Osteocyte (in vitro differentiated cells): ENCODE measurements around the gene ERLIN1. TPM values are rescaled to one million over a fixed set of nuclear protein-coding genes. Genes with fewer than 3 reads are reported as not detected.

Experiments used
- DNase-seq: peaks from one replicate; pipeline ENCODE4 v3.0.0; 2021; ENCODE audit warnings: mixed read lengths; ENCODE audit not compliant: unreplicated experiment; ENCODE audit errors: extremely low spot score
- H3K27ac Mint-ChIP-seq: one replicate; pipeline ENCODE4 v1.8.0; 2021; ENCODE audit warnings: mild to moderate bottlenecking, mixed read lengths; ENCODE audit not compliant: unreplicated experiment
- H3K27me3 Mint-ChIP-seq: one replicate; pipeline ENCODE4 v1.8.0; 2021; ENCODE audit warnings: mixed read lengths; ENCODE audit not compliant: unreplicated experiment
- H3K36me3 Mint-ChIP-seq: one replicate; pipeline ENCODE4 v1.8.0; 2021; ENCODE audit warnings: mixed read lengths; ENCODE audit not compliant: unreplicated experiment
- H3K4me1 Mint-ChIP-seq: one replicate; pipeline ENCODE4 v1.8.0; 2021; ENCODE audit warnings: mixed read lengths; ENCODE audit not compliant: unreplicated experiment
- H3K4me3 Mint-ChIP-seq: one replicate; pipeline ENCODE4 v1.8.0; 2021; ENCODE audit warnings: mild to moderate bottlenecking, moderate library complexity, mixed read lengths; ENCODE audit not compliant: unreplicated experiment
- H3K9me3 Mint-ChIP-seq: one replicate; pipeline ENCODE4 v1.8.0; 2021; ENCODE audit warnings: mixed read lengths; ENCODE audit not compliant: unreplicated experiment
- long read RNA-seq: library from polyadenylated mRNA; unstranded; transcript quantifications from one replicate; pipeline ENCODE4 v2.0.0, GENCODE V29; 2021
- total RNA-seq: library from RNA; stranded (reverse); gene quantifications from 2 replicates; pipeline ENCODE4 v1.2.1, GENCODE V29; 2021
- TF ChIP-seq, protein P1 (sequence below): fragments of 200-600 bp; sonication (generic); IDR thresholded peaks from 2 replicates; pipeline ENCODE4 v1.5.0; 2021; ENCODE audit warnings: antibody characterized with exemption, mild to moderate bottlenecking, moderate library complexity

The ERLIN1 gene
- total RNA-seq, result 28.2 and 34.4 TPM in 2 replicates
- long read RNA-seq, full-length matches to known transcripts, result 95 of 169 reads
- long read RNA-seq, partial matches to known transcripts, result 11 of 169 reads
- long read RNA-seq, other reads (novel, unspliced or antisense), result 63 of 169 reads

DNA sequence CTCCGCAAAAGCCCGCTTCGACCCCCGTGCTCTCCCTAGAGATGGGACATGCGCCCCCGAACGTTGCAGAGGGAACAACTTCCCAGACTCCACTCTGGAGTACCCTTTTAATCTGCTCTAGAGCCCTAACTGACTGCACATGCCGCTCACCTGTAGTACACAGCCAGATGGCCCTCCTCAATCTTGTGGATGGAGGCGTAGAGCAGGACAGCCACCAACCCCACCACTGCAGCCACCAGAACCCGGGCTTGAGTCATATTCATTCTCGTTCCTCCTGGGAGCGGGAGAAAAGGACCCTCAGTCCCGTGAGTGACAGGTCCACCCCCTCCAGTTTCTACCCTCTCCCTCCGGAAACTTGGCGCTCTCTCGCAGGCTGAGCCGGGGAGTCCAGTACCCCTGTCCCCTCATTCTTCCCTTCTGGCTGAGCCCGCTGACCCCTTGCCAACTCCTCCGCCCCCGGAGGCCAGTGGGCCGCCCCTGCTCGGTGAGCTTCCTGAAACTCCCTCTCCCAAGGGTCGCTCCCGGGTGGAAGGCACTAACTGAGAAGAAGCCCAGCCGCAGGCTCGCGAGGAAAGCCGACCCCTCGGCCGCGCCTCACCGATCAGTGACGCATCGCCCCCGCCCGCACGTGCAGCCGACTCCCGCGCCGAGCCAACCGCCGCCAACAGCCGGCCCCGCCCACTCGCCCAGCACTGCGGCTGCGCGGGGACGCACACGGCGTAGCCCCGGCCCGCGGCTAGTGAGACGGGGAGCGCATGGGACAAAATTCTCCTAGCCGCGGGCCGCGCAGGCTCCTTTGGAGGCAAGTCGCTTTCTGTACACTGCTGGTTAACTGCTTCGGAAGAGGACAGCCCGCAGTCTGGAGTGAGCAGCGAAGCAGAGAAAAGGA lies at the start of gene ERLIN1:
Gene ERLIN1, minus strand, starts transcription at position 666 of the 889 bp plus-strand sequence. Its CDS starts 403 bp downstream, at position 263.
- Mint-ChIP-seq H3K4me3 (peak within 1 kb of the TSS; percentile 94), H3K9me3 (no peaks in the 10 kb centered on the region), H3K27ac (peak within 1 kb of the TSS; percentile 93), H3K4me1 (peaks cover 29% of the 10 kb centered on the region), H3K36me3 (peaks cover 10% of the 10 kb centered on the region), H3K27me3 (no peaks in the 10 kb centered on the region)
- TF ChIP-seq, protein P1, sequence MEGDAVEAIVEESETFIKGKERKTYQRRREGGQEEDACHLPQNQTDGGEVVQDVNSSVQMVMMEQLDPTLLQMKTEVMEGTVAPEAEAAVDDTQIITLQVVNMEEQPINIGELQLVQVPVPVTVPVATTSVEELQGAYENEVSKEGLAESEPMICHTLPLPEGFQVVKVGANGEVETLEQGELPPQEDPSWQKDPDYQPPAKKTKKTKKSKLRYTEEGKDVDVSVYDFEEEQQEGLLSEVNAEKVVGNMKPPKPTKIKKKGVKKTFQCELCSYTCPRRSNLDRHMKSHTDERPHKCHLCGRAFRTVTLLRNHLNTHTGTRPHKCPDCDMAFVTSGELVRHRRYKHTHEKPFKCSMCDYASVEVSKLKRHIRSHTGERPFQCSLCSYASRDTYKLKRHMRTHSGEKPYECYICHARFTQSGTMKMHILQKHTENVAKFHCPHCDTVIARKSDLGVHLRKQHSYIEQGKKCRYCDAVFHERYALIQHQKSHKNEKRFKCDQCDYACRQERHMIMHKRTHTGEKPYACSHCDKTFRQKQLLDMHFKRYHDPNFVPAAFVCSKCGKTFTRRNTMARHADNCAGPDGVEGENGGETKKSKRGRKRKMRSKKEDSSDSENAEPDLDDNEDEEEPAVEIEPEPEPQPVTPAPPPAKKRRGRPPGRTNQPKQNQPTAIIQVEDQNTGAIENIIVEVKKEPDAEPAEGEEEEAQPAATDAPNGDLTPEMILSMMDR, result no peak
- peak; percentile 97 for DNase-seq

DNA sequence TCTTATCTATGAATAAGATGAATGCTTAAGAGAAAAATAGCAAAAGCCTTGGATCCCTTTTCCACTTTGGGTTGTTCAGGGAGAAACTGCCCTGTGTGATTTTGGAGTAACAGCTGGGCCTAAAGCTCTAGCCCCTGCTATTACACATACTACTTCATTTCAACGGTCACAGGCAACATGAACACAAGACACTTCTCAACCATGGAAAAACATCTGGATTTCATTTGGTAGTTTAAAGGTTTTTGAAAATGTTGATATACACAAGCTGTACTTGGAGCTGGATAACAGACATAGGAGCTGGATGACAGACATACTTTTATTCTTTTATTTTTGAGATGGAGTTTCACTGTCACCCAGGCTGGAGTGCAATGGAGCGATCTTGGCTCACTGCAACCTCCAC lies 46.3 kb upstream of the ERLIN1 start:
- Mint-ChIP-seq H3K36me3 (peaks cover 15% of the 10 kb centered on the region), H3K27me3 (no peaks in the 10 kb centered on the region), H3K9me3 (no peaks in the 10 kb centered on the region), H3K4me1 (peaks cover 25% of the 10 kb centered on the region), H3K27ac (no peak overlapping the region), H3K4me3 (no peak overlapping the region)
- DNase-seq, result no peak
- TF ChIP-seq, protein P1, result no peak

DNA sequence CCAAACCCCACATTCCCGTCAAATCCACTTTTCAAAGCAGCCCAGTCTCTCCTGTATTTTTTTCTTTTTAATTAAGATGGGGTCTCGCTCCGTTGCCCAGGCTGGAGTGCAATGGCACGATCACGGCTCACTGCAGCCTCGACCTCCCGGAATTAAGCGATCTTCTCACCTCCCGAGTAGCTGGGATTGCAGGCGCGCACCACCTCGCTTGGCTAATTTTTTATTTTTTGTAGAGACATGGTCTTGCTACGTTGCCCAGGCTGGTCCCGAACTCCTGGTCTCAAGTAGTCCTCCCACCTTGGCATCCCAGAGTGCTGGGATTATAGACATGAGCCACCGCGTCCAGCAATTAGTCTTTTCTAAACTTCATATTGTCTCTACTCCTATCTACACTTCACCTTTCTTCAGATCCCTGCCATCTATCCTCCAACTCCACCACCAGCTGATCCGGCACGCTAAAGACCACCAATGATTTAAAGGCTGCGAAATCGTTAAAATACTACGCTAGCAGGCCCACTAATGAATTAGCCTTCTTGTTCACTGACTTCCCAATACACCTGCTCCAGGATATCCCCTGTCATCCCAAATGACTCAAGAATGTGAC lies 44.1 kb upstream of the ERLIN1 start:
- H3K27ac Mint-ChIP-seq, result peak overlapping the region; percentile 95
- peaks cover 28% of the 10 kb centered on the region for H3K4me1 Mint-ChIP-seq
- no peaks in the 10 kb centered on the region for H3K9me3 Mint-ChIP-seq
- TF ChIP-seq, protein P1, result no peak
- no peaks in the 10 kb centered on the region for H3K27me3 Mint-ChIP-seq
- DNase-seq, result no peak
- peaks cover 15% of the 10 kb centered on the region for H3K36me3 Mint-ChIP-seq
- peak overlapping the region; percentile 96 for H3K4me3 Mint-ChIP-seq

DNA sequence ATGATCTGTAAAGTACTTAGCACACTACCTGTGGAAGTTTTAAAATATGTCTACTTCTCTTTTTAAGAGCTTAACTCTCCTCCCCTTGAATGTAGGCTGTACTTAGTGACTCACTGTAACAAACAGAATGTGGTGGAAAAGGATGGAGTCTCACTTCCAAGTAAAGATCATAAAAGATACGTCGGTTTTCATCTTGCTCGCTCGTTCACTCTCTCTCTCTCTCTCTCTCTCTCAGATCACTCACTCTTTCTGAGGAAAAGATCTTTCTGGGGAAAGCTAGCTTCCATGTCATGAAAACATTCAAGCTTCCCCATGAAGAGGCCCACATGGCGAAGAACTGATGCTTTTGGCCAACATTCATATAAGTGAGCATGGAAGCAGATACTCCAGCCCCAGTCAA lies 38.0 kb upstream of the ERLIN1 start:
- peaks cover 37% of the 10 kb centered on the region for H3K36me3 Mint-ChIP-seq
- no peak for DNase-seq
- TF ChIP-seq, protein P1, result no peak
- no peaks in the 10 kb centered on the region for H3K9me3 Mint-ChIP-seq
- no peaks in the 10 kb centered on the region for H3K27me3 Mint-ChIP-seq
- no peak overlapping the region for H3K4me3 Mint-ChIP-seq
- peaks cover 16% of the 10 kb centered on the region for H3K4me1 Mint-ChIP-seq
- no peak overlapping the region for H3K27ac Mint-ChIP-seq

DNA sequence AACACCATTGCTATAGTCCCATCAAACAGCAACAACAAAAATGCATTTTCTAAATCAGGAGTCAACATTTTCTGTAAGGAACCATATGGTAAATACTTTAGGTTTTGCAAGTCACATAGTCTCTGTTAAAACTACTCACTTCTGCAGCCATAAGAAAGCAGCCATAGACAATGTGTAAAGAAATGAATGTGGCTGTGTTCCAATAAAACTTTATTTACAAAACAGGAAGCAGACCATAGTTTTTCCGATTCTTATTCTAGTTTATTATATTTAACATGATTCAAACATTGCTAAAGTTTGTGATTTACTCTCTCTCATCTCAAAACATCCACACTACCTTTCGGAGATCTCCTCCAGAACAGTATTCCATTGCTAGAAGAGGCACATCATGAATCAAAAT lies 36.7 kb upstream of the ERLIN1 start:
- no peak overlapping the region for H3K27ac Mint-ChIP-seq
- no peak overlapping the region for H3K4me3 Mint-ChIP-seq
- DNase-seq, result no peak
- peaks cover 4% of the 10 kb centered on the region for H3K4me1 Mint-ChIP-seq
- H3K36me3 Mint-ChIP-seq, result peaks cover 47% of the 10 kb centered on the region
- no peaks in the 10 kb centered on the region for H3K27me3 Mint-ChIP-seq
- H3K9me3 Mint-ChIP-seq, result no peaks in the 10 kb centered on the region
- TF ChIP-seq, protein P1, result no peak
